GM12891 (cell line): ENCODE measurements around the gene NAPB.
"Not testable (repeated sequence)": the region's sequence is repeated elsewhere in the genome, so short reads cannot be mapped to it uniquely, and the experiment has no call there.

Source experiments
- POLR2A ChIP-seq: IDR thresholded peaks from 2 replicates; pipeline ENCODE4 v1.6.1; 2011; ENCODE audit warnings: low read depth, low read length, control low read depth
- POLR2AphosphoS5 ChIP-seq: IDR thresholded peaks from 2 replicates; pipeline ENCODE4 v1.6.1; 2011; ENCODE audit warnings: low read depth, low read length, control low read depth

DNA sequence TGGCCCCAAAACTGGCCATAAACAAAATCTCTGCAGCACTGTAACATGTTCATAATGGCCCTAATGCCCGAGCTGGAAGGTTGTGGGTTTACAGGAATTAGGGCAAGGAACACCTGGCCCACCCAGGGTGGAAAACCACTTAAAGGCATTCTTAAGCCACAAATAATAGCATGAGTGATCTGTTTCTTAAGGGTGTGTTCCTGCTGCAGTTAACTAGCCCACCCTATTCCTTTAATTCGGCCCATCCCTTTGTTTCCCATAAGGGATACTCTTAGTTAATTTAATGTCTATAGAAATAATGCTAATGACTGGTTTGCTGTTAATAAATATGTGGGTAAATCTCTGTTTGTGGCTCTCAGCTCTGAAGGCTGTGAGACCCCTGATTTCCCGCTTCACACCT, 45.7 kb upstream of the NAPB start:
- TF ChIP-seq POLR2AphosphoS5, POLR2A: not testable (repeated sequence)
